GM18867 (cell line): ENCODE data around the gene FCGR3B.
A peak's percentile ranks its signal among the peaks of the same experiment; 100 is the strongest.
"Not testable (repeated sequence)": the region's sequence is repeated elsewhere in the genome, so short reads cannot be mapped to it uniquely, and the experiment has no call there.

Experiments
- ATAC-seq: cut with Tn5 transposase; IDR thresholded peaks from one replicate; pipeline ENCODE4 v1.9.1; 2021; ENCODE audit warnings: mild to moderate bottlenecking, moderate library complexity; ENCODE audit not compliant: unreplicated experiment

FCGR3B gene

DNA sequence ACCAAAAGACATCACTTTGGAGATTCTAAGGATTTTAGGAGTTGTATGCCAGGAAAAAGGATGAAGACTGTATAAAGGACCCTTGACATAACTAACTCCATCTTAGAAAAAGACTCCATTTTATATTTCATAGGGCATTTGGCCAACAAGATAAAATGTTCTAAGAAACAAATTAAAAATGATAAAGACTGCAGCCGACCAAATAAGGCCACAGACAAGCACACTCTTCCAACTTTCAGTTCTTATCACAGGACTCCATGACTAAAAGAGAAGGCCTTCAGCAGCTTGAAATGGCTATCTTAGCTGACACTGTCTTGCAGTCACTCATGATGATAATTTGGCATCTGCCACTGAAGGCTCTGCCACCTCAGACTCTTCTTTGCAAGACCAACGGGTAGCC lies 8.2 kb upstream of the FCGR3B start:
- not testable (repeated sequence) for ATAC-seq

DNA sequence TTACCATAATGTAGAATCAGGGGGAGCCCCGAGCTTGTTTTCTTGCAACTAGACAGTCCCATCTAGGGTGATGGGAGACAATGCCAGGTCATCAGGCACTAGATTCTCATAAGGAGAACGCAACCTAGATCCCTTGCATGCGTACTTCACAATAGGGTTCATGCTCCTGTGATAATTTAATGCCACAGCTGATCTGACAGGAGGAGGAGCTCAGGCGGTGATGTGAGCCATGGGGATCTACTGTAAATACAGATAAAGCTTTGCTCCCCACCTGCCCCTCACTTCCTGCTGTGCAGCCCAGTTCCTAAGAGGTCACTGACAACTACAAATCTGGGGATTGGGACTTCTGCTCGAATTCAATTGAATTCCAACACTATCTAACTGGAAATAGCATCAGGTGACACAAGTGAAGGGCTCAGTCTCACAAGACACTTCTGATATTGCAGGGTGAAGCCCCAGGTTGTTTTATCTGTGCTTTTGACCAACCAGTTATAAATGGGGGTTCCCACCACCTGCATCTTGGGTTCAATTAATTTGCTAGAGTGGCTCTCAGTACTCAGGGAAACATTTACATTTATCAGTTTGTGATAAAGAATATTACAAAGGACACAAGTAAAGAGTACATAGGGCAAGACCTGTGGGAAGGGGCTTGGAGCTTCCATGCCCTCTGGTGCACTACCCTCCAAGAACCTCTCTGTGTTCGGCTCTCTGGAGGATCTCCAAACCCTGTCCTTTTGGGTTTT lies 7.4 kb upstream of the FCGR3B start:
- ATAC-seq = not testable (repeated sequence)

DNA sequence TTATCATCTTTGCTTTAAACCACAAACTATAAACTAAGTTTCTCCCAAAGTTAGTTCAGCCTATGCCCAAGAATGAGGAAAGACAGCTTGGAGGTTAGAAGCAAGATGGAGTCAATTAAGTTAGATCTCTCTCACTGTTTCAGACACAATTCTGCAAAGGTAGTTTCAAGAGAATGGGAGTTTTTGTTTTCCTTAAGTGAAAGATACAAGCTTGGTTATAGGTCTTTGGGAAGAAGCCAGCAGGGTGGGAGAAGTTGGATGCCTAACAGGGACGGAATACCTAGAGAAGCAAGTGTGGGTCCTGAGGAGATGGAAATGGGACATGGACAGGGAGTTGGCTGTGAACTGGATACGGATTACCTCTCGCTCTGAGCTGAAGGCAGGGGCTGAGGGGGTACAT lies 6.0 kb upstream of the FCGR3B start:
- ATAC-seq = not testable (repeated sequence)

DNA sequence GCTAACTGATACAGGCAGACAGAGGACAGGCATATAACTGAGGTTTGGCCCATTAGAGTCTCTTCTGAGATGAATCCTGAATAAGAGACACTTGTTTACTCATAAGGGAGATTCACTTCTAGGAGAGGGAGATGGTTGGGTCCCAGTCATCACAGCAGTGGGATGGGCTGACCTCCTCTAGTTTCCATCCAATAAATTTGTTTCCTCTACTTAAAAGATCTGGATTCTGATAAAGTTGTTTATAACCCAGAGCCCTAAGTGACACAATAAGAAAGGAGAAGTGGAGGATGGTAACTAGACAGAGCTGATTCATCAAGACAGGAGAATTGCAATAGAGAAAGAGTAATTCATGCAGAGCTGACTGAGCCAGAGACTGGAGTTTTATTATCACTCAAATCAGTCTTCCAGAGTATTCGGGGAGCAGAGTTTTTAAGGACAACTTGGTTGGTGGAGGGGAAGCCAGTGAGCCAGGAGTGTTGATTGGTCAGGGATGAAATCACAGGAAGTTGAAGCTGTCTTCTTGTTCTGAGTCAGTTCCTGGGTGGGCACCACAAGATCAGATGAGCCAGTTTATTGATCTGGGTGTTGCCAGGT lies 5.3 kb upstream of the FCGR3B start:
- not testable (repeated sequence) for ATAC-seq

DNA sequence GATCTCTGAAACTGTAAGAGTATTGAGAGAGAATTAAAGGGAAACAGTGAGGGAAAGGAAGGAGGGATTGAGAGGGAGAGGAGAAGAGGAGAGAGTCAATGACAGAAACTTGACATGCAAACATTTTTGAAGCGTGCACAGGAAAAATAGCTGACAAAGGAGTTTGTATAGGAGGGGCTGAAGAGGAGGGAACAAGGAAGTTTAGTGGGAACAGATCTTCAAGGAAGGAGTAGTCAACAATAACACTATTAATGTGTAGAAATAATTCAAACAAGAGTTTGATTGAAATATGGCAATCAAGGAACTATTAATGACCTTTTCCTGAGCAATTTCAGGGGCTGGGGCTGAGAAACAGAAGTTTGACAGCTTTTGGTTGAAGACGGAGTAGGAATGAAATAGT lies 4.0 kb upstream of the FCGR3B start:
- ATAC-seq = not testable (repeated sequence)

DNA sequence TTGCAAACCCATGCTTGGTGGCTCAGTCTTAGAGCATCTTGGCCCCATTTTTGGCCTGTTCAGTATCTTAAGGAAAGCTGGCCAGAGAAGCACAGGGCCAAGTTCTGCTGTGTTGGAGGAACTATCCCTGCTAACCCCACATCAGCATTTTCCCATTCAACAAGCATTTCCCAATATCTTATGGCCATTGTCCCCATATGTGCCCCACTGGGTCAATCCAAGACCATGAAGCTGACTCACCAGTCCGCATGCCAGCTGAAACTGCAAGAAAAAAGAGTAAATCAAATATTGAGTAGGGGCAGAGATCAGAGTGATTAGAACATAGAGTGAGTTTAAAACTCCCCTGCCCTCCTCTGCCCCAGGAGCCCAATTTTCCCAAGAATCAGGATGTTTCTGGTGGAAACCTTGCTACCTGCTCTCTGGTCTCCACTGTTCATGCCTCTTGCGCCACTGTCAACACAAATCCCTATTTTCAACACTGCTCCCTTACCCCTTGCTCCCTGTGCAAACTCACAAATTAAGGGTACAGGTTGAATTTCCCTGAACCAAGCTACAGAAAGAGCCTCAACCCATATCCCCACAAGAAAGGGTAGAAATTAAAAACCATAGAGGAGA lies 741 bp downstream of the FCGR3B start:
- not testable (repeated sequence) for ATAC-seq

DNA sequence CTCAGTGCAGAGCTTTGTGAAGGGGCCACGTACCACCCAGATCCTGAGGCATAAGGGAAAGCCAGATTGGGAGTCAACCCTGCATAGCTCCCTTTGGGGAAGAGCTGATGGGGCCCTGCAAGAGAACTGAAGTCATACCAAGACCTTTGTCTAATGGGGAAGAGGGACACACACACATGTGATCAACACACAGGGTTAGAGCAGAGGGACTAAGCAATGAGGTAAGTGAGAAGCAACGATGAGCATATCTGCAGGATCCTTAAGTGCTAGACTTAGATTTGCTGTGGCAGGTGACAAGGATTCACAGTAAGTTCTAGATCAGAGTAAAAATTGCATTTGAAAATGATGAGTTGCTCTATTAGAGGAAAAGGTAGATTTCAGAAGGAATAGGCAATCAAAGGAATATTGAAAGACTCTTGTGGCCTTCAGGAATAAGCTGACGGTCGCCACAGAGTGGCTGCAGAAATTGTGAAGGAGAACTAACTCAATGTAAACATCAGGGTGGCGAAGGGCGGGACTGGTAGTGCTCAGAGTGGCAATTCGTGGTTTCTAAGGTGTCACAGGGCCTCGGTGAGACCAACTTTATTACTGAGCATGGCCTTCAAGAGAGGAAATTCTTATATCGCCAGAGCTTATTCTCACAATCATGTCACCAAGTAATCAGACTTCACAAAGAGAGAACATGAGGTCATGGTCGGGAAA lies 4.4 kb downstream of the FCGR3B start:
- ATAC-seq = not testable (repeated sequence)

DNA sequence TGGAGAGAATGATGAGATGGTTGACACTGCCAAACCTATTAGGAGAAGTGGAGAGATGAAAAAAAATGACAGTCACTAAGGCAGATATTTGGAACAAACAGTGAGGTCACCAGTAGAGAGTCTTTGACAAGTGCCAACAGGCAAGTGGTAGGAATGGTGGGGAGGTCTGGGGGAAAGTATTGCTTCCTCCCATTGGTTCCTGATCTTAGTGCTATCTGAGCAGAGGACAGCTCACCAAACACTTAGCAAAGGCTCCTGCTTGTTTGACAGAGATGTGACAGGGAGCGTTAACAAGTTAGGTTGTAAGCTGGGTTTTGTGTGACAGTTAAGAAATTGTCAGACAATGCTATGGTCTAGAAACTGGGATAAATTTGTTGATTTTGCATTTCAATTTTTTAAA lies 6.4 kb downstream of the FCGR3B start:
- not testable (repeated sequence) for ATAC-seq

DNA sequence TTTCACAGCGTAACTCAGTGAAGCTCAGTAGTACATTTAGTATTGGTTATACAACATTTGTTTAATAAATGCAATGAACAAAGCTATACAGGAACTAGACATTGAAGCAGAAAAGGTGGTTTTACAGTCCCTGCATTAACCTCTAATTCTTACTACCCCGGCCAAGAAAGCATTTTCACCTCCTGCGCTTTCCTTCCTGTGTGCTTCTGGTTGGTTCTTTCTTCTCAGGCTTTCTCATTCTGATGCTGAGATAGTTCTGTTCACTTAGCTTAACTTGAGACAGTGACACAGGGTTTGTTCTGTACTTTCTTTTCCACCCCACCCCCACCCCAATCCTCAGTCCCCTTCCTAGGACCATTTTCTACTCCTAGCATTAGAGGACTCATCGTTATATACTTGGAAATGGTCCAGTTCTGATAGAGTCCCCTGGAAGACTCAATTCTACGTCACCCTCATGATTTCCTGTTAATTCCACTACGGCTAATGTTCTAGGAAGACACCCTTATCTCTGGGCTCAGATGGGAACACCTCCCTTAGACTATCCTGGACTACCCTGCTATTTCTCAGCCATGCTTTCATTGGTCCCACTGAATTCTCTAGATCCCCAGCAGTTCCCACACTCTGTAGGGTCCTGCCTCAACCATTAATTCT lies 7.5 kb downstream of the FCGR3B start:
- ATAC-seq = peak; percentile 35

DNA sequence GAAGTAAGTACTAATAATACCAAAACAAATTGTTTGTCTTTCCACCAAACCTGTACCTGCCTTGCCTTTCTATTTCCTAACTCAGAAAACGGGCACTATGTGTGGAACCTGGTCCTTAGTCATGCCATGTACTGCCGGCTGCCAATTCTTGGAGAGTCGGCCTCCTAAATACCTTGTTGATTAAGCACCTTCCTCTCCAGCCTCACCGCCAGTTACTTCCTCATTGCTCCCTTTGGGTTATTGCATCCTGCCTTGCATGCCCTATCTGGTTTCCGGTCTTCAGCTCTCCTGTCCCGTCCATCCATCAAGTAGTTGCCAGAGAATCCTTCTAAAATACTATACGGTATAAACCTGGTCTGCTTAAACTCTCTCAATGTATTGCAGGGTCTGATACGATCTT lies 8.9 kb downstream of the FCGR3B start:
- peak; percentile 28 for ATAC-seq

DNA sequence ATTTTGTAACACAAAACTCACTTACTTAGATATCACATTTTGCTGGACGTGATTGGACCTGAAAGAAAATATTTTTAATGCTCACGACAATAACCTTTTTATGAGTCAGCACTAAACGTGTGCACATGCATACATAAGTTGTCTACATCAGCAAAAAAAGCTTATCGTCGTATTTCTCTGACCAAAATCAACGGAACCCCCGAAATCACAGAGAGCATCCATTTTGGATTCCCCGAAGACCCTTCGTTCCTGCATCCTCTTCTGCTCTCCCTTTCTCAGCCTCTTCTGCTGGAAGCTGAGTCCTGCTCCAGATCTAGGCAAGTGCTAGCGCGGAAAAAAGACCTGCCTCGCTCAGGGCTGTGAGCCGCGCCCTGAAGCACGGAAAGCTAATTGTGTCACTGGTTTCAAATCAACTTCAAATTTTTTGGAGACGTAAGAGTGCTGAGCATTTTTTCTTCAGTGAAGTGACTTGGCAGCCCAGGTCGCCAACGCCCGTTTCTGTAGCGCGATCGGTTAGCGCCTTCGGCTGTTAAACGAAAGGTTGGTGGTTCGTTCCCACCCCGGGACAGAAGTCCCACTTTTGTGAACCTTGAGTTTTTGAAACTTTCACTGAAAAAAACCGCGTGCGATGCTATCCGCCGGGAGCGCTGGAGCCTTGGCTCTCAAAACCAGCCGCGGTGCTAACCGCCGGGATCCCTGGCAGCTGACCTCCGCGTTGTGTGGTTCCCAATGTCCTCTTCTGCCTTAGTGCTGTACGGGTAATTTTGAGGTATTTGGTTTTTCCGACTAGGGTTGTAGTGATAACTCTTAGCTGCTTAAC lies 9.6 kb downstream of the FCGR3B start:
- peak; percentile 48 for ATAC-seq

DNA sequence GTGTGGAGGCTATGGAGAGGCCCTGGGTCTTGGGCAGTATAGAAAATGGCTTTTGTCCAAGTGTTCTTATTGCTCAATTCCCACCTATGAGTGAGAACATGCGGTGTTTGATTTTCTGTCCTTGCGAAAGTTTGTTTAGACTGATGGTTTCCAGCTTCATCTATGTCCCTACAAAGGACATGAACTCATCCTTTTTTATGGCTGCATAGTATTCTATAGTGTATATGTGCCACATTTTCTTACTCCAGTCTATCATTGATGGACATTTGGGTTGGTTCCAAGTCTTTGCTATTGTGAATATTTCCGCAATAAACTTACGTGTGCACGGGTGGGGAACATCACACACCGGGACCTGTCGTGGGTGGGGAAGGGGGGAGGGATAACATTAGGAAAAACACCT lies 10.6 kb downstream of the FCGR3B start:
- not testable (repeated sequence) for ATAC-seq

DNA sequence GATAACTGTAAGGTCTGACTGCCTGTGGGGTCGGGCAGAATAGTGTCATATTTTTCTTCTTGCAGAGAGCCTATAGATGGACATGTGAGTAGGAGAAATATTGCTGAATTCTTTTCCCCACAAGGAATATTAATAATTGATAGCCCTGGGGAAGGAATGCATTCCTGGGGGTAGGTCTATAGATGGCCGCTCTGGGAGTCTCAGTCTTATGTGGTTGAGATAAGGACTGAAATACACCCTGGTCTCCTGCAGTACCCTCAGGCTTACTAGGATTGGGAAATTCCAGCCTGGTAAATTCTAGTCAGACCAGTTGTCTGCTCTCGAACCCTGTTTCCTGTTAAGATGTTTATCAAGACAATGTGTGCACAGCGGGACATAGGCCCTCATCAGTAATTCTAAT lies 12.5 kb downstream of the FCGR3B start:
- not testable (repeated sequence) for ATAC-seq

DNA sequence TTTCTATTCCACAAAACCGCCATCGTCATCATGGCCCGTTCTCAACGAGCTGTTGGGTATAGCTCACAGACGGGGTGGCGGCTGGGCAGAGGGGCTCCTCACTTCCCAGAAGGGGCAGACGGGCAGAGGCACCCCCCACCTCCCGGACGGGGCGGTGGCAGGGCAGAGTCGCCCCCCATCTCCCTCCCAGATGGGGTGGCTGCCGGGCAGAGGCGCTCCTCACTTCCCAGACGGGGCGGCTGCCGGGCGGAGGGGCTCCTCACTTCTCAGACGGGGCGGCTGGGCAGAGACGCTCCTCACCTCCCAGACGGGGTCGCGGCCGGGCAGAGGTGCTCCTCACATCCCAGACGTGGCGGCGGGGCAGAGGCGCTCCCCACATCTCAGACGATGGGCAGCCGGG lies 14.6 kb downstream of the FCGR3B start:
- not testable (repeated sequence) for ATAC-seq

DNA sequence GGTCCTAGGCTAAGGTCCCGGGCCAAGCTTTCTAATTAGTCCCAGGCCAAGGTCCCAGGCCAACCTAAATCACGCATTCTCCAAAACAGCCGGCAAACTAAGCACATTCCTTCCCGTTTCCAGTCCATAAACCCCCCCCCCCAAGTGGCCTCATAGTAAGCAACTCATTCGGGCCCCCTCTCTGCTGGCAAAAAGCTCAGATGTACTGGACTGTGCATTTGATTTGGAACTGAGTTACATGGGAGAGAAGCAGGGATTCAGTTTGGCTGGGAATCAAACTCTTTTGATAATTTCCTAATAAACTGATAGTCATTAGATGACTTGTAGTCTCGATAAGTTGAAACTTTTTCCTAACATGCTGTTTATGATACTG lies 17.8 kb downstream of the FCGR3B start:
- ATAC-seq = not testable (repeated sequence)

DNA sequence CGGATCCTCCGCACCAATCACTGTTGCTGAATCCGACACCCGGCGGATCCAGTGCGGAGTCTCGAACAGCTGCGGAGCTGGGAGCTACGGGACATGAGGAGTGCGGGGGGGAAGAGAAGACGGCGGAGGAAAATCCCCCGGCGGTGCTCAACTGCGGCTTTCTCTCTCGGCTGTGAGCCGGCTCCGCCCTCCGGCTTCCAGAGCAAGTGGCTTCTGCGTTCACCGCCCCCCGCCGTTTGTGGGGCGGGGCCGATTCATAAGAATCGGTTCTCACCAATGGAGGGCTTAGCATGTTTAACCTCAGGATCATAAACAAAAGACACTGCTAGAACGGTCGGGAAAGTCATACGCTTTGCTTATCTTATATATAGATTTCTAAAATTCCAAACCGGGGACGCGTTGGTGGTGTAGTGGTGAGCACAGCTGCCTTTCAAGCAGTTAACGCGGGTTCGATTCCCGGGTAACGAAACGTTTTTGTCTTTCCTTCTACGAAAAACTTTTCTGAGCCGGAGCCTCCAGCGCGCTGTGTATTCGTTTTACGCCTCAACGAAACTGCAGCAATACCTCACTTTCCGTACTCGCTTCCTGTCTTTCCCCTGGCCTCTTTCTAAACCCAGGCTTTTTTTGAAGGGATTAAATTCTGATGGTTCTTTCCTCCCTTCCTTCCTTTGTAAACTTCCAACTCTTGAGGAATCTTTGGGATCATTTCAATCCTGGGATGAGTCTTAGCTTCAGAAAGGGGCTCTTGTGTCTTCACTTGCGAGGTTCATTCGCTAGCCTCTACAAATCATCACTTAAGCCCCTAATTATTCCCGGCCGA lies 18.4 kb downstream of the FCGR3B start:
- ATAC-seq = peak; percentile 92

DNA sequence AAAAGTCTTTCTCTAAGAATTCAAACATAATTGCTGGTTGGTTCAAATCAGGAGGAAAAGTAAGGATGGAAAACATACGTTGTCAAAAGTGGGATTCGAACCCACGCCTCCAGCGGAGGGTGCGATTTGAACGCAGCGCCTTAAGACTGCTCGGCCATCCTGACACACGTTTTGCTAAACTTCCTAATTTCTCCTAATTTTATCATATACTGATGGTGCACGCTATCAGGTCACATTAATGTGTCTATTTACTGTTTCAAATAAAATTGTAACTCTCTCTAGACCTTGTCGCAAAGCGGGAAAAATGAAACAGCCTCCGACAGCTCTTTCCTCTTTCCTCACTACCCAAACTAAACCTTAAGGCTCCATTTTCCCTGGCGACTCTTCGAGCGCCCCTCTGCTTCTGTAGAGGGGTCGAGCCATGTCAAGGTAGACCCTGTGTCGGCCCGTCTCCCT lies 19.1 kb downstream of the FCGR3B start:
- ATAC-seq = peak; percentile 10

DNA sequence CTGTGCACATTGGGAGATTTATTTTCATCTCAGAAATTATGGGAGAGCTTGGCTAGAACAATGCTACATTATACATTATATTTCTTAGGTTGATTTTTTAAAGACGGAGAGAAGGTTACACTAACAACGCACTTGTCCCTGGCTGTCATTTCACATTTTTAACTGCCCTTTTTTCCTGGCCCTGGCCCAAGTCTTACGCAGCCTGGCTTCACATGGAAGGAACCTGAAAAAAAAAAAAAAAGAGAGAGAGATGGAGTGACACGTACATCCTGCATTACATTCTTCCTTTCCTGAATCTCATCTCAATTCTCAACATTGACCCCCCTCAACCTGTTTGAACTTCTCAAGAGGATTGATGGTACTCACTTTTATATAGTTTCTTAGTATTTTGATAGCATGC lies 20.8 kb downstream of the FCGR3B start:
- ATAC-seq = not testable (repeated sequence)
